ENCODE results near the gene ALDH3A1. TPM values are rescaled to one million over a fixed set of nuclear protein-coding genes. Genes with fewer than 3 reads are reported as not detected.
A peak's percentile ranks its signal among the peaks of the same experiment; 100 is the strongest.

The ALDH3A1 gene
- total RNA-seq, 1 experiment from 2014 or later, result 0.35 TPM

DNA sequence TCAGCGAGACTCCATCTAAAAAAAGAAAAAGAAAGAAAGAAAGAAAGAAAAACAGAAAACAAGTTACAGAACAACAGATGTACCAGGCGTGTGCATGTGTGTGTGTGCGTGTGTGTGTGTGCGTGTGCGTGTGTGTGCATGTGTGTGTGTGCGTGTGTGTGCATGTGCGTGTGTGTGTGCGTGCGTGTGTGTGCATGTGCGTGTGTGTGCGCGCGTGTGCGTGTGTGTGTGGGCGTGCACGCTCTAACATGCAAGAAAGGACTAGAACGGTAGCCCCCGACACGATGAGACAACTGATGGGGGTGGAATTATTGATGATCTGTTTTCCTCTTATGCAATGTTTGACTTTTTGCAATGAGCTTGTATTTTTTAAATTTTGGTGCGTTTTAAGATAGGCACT, 1.6 kb downstream of the ALDH3A1 start (continued):
- TF ChIP-seq, protein P1, sequence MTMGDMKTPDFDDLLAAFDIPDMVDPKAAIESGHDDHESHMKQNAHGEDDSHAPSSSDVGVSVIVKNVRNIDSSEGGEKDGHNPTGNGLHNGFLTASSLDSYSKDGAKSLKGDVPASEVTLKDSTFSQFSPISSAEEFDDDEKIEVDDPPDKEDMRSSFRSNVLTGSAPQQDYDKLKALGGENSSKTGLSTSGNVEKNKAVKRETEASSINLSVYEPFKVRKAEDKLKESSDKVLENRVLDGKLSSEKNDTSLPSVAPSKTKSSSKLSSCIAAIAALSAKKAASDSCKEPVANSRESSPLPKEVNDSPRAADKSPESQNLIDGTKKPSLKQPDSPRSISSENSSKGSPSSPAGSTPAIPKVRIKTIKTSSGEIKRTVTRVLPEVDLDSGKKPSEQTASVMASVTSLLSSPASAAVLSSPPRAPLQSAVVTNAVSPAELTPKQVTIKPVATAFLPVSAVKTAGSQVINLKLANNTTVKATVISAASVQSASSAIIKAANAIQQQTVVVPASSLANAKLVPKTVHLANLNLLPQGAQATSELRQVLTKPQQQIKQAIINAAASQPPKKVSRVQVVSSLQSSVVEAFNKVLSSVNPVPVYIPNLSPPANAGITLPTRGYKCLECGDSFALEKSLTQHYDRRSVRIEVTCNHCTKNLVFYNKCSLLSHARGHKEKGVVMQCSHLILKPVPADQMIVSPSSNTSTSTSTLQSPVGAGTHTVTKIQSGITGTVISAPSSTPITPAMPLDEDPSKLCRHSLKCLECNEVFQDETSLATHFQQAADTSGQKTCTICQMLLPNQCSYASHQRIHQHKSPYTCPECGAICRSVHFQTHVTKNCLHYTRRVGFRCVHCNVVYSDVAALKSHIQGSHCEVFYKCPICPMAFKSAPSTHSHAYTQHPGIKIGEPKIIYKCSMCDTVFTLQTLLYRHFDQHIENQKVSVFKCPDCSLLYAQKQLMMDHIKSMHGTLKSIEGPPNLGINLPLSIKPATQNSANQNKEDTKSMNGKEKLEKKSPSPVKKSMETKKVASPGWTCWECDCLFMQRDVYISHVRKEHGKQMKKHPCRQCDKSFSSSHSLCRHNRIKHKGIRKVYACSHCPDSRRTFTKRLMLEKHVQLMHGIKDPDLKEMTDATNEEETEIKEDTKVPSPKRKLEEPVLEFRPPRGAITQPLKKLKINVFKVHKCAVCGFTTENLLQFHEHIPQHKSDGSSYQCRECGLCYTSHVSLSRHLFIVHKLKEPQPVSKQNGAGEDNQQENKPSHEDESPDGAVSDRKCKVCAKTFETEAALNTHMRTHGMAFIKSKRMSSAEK (CRISPR knock-in tag; IDR thresholded peaks at IDR 0.05; ENCODE audit: borderline replicate concordance), result no peak
- no peak for TF ChIP-seq RELA (CRISPR knock-in tag; IDR thresholded peaks at IDR 0.05; ENCODE audit: borderline replicate concordance)
- TF ChIP-seq NR2C2 (CRISPR knock-in tag; IDR thresholded peaks at IDR 0.05), result no peak

- H3K27me3 Mint-ChIP-seq (ENCODE audit: low read depth), result peaks cover 13% of the 10 kb centered on the region; the same call in 1 of the 2 replicates
- POLR2A ChIA-PET, result interaction anchor here (0.6 to 1.8 kb wide), 6 partner anchors 17 to 382 kb away, joined by 3 to 6 read pairs (median 3); partner anchors contain the start of gene ALDH3A2
- H3K4me3 Mint-ChIP-seq, result peak overlapping the region; percentile 54
- peak; percentile 99 for DNase-seq (ENCODE audit: low spot score)
- CTCF ChIA-PET, result interaction anchor here (0.5 to 5.7 kb wide), 55 partner anchors 8 to 892 kb away, joined by 3 to 91 read pairs (median 5); partner anchors contain the start of genes ALDH3A2, B9D1, MAPK7 and SLC47A1
- no peak overlapping the region for H3K27ac Mint-ChIP-seq
- no peaks in the 10 kb centered on the region for H3K9me3 Mint-ChIP-seq
- peak; percentile 92 for ATAC-seq
- no peaks in the 10 kb centered on the region for H3K36me3 Mint-ChIP-seq
- H3K4me1 Mint-ChIP-seq, result peaks cover 22% of the 10 kb centered on the region
- peak; percentile 73; the same call in 1 of the 2 replicates for TF ChIP-seq ZBTB21 (CRISPR knock-in tag; IDR thresholded peaks at IDR 0.05; ENCODE audit: borderline replicate concordance)
- TF ChIP-seq ZSCAN18 (CRISPR knock-in tag; IDR thresholded peaks at IDR 0.05), result no peak
- TF ChIP-seq SP1 (CRISPR knock-in tag; conservative IDR thresholded peaks at IDR 0.05), result peak; percentile 18
- TF ChIP-seq, protein P2, sequence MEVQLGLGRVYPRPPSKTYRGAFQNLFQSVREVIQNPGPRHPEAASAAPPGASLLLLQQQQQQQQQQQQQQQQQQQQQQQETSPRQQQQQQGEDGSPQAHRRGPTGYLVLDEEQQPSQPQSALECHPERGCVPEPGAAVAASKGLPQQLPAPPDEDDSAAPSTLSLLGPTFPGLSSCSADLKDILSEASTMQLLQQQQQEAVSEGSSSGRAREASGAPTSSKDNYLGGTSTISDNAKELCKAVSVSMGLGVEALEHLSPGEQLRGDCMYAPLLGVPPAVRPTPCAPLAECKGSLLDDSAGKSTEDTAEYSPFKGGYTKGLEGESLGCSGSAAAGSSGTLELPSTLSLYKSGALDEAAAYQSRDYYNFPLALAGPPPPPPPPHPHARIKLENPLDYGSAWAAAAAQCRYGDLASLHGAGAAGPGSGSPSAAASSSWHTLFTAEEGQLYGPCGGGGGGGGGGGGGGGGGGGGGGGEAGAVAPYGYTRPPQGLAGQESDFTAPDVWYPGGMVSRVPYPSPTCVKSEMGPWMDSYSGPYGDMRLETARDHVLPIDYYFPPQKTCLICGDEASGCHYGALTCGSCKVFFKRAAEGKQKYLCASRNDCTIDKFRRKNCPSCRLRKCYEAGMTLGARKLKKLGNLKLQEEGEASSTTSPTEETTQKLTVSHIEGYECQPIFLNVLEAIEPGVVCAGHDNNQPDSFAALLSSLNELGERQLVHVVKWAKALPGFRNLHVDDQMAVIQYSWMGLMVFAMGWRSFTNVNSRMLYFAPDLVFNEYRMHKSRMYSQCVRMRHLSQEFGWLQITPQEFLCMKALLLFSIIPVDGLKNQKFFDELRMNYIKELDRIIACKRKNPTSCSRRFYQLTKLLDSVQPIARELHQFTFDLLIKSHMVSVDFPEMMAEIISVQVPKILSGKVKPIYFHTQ (CRISPR knock-in tag; IDR thresholded peaks at IDR 0.05), result no peak
- no peak for TF ChIP-seq ZNF121 (CRISPR knock-in tag; IDR thresholded peaks at IDR 0.05)
- TF ChIP-seq GABPB1 (CRISPR knock-in tag; IDR thresholded peaks at IDR 0.05), result no peak
- TF ChIP-seq TEAD1 (CRISPR knock-in tag; IDR thresholded peaks at IDR 0.05), result 0 out of 2 replicates have a peak, but pooled peaks have one; percentile 8
- no peak for TF ChIP-seq EMX1 (CRISPR knock-in tag; IDR thresholded peaks at IDR 0.05)
- no peak for TF ChIP-seq OVOL2 (CRISPR knock-in tag; IDR thresholded peaks at IDR 0.05; ENCODE audit: borderline replicate concordance)
- TF ChIP-seq AFF4 (CRISPR knock-in tag; IDR thresholded peaks at IDR 0.05; ENCODE audit: borderline replicate concordance), result no peak
- TF ChIP-seq, protein P3, sequence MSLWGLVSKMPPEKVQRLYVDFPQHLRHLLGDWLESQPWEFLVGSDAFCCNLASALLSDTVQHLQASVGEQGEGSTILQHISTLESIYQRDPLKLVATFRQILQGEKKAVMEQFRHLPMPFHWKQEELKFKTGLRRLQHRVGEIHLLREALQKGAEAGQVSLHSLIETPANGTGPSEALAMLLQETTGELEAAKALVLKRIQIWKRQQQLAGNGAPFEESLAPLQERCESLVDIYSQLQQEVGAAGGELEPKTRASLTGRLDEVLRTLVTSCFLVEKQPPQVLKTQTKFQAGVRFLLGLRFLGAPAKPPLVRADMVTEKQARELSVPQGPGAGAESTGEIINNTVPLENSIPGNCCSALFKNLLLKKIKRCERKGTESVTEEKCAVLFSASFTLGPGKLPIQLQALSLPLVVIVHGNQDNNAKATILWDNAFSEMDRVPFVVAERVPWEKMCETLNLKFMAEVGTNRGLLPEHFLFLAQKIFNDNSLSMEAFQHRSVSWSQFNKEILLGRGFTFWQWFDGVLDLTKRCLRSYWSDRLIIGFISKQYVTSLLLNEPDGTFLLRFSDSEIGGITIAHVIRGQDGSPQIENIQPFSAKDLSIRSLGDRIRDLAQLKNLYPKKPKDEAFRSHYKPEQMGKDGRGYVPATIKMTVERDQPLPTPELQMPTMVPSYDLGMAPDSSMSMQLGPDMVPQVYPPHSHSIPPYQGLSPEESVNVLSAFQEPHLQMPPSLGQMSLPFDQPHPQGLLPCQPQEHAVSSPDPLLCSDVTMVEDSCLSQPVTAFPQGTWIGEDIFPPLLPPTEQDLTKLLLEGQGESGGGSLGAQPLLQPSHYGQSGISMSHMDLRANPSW (CRISPR knock-in tag; conservative IDR thresholded peaks at IDR 0.05; ENCODE audit: low read depth), result no peak
- TF ChIP-seq PRRX2 (CRISPR knock-in tag; IDR thresholded peaks at IDR 0.05), result no peak
- no peak for TF ChIP-seq ZNF671 (CRISPR knock-in tag; IDR thresholded peaks at IDR 0.05)
- TF ChIP-seq JUN (CRISPR knock-in tag; IDR thresholded peaks at IDR 0.05), result no peak
- TF ChIP-seq FOXK1 (CRISPR knock-in tag; IDR thresholded peaks at IDR 0.05), result peak; percentile 84; the same call in 1 of the 2 replicates
- peak; percentile 64; the same call in 1 of the 2 replicates for TF ChIP-seq MYBL2 (CRISPR knock-in tag; IDR thresholded peaks at IDR 0.05)
Observed at GRCh38 chr17:19744922-19745757, 3.0 kb downstream of the ALDH3A1 start.
